IPS-18a (cell line): ENCODE data around the gene CRPPA.
"Not testable (repeated sequence)": the region's sequence is repeated elsewhere in the genome, so short reads cannot be mapped to it uniquely, and the experiment has no call there.

Experiments
- H3K27ac ChIP-seq: one replicate; pipeline ENCODE4 v1.5.1; 2013; ENCODE audit warnings: low read length
- H3K27me3 ChIP-seq: one replicate; pipeline ENCODE4 v1.6.1; 2013; ENCODE audit warnings: mild to moderate bottlenecking, low read length; ENCODE audit not compliant: control insufficient read depth, insufficient read depth
- H3K36me3 ChIP-seq: one replicate; pipeline ENCODE4 v1.6.1; 2013; ENCODE audit warnings: low read depth, low read length; ENCODE audit not compliant: control insufficient read depth
- H3K4me1 ChIP-seq: one replicate; pipeline ENCODE4 v1.6.1; 2013; ENCODE audit warnings: low read depth, low read length; ENCODE audit not compliant: control insufficient read depth
- H3K4me3 ChIP-seq: one replicate; pipeline ENCODE4 v1.5.1; 2013; ENCODE audit warnings: low read length
- H3K9ac ChIP-seq: one replicate; pipeline ENCODE4 v1.6.1; 2013; ENCODE audit warnings: mild to moderate bottlenecking, low read length, moderate library complexity
- H3K9me3 ChIP-seq: one replicate; pipeline ENCODE4 v1.6.1; 2013; ENCODE audit warnings: low read depth, low read length; ENCODE audit not compliant: control insufficient read depth

CRPPA gene

GRCh38 chr7:16446508-16446907 is 25.2 kb upstream of the CRPPA start:
- Histone ChIP-seq H3K4me1 (no peaks in the 10 kb centered on the region), H3K27ac (no peak overlapping the region), H3K4me3 (no peak overlapping the region), H3K27me3 (no peaks in the 10 kb centered on the region), H3K9ac (no peak overlapping the region), H3K9me3 (no peaks in the 10 kb centered on the region), H3K36me3 (no peaks in the 10 kb centered on the region)

DNA sequence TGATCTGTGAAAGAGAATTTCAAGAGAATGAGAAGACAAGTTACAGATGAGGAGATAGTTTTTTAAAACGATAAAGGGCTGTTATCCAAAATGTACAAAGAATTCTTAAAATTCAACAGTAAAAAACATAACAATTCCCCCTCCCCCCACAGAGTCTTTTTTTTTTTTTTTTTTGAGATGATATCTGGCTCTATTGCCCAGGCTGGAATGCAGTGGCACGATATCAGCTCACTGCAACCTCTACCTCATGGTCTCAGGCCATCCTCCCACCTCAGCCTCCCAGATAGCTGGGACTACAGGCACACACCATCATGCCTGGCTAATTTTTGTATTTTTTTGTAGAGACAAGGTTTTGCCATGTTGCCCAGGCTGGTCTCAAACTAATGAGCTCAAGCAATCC is 22.5 kb upstream of the CRPPA start:
- H3K27me3 ChIP-seq, H3K27ac ChIP-seq, H3K9me3 ChIP-seq, H3K4me1 ChIP-seq, H3K4me3 ChIP-seq, H3K9ac ChIP-seq, H3K36me3 ChIP-seq: not testable (repeated sequence)

DNA sequence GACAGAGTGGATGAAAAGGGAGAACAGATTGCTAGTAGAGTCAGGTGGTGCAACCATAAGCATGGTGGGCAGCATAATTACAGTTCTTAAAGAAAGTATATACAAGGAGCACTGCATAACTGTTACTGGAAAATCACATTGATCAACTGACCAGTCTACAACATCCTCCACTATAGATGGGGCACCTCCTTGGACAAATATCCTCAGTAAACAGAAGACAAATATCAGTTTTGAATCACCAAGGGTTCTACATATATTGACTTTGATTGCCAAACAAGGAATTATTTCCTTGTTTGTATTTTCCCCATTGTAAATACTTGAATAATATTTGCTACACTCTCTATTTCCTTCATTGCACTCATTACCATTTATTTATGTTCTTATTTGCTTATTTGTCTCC is 17.6 kb upstream of the CRPPA start:
- no peak overlapping the region for H3K27ac ChIP-seq
- no peak overlapping the region for H3K9ac ChIP-seq
- no peaks in the 10 kb centered on the region for H3K9me3 ChIP-seq
- no peaks in the 10 kb centered on the region for H3K27me3 ChIP-seq
- H3K36me3 ChIP-seq = no peaks in the 10 kb centered on the region
- H3K4me3 ChIP-seq = no peak overlapping the region
- H3K4me1 ChIP-seq = no peaks in the 10 kb centered on the region

DNA sequence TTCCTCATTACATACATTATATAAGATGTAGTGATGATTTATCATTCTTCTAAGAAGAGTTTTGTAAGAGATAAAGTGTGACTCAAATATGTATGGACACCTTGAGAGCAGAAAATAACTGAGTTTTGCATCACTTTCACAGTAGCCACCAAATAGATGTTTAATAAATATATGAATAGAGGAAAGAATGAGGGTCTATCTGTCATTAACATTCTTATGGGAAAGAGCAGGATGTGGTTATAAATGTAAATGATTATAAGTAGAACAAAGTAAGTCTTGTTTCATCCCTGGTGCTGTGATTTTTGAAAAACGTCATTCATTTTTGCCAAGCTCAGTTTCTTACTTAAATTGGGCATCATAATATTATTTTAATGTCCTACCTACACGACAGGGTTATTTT is 15.0 kb upstream of the CRPPA start:
- no peaks in the 10 kb centered on the region for H3K4me1 ChIP-seq
- no peak overlapping the region for H3K27ac ChIP-seq
- no peaks in the 10 kb centered on the region for H3K27me3 ChIP-seq
- H3K4me3 ChIP-seq = no peak overlapping the region
- no peak overlapping the region for H3K9ac ChIP-seq
- H3K9me3 ChIP-seq = no peaks in the 10 kb centered on the region
- H3K36me3 ChIP-seq = no peaks in the 10 kb centered on the region

DNA sequence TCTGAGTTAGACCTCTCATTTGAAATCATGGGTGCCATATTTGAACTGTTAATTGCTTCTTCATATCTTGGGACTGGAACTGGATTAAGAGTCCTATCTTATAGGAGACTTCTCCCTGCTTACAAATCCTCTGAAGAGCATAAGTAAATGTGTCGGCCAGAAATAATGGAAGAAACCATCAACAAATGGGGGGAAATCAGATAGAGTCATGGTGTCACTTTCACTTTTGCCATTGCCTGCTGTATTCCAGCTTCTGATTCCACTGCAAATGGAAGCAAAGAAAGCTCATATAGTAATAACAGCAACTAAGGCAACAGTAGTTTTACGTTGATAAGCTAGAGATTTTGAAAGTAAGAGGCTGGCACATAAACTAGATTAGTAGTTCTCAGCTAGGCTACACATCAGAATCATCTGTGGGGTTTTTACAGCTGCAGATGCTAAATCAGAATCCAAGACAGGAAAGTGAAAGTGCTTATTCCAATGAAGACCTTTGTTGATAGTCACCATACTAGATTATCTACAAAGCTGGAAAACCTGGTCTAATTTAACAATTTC is 12.3 kb upstream of the CRPPA start:
- no peak overlapping the region for H3K9ac ChIP-seq
- no peak overlapping the region for H3K4me3 ChIP-seq
- H3K4me1 ChIP-seq = no peaks in the 10 kb centered on the region
- no peaks in the 10 kb centered on the region for H3K27me3 ChIP-seq
- no peaks in the 10 kb centered on the region for H3K36me3 ChIP-seq
- H3K9me3 ChIP-seq = no peaks in the 10 kb centered on the region
- H3K27ac ChIP-seq = no peak overlapping the region

- Histone ChIP-seq H3K27me3 (no peaks in the 10 kb centered on the region), H3K4me1 (no peaks in the 10 kb centered on the region), H3K9ac (no peak overlapping the region), H3K4me3 (no peak overlapping the region), H3K27ac (no peak overlapping the region), H3K9me3 (no peaks in the 10 kb centered on the region), H3K36me3 (no peaks in the 10 kb centered on the region)
Measured at GRCh38 chr7:16432425-16432731, 11.0 kb upstream of the CRPPA start.

GRCh38 chr7:16431646-16432424 is 10.5 kb upstream of the CRPPA start:
- Histone ChIP-seq H3K36me3 (no peaks in the 10 kb centered on the region), H3K4me3 (no peak overlapping the region), H3K4me1 (no peaks in the 10 kb centered on the region), H3K9me3 (no peaks in the 10 kb centered on the region), H3K9ac (no peak overlapping the region), H3K27ac (no peak overlapping the region), H3K27me3 (no peaks in the 10 kb centered on the region)

GRCh38 chr7:16430133-16430532 is 8.8 kb upstream of the CRPPA start:
- Histone ChIP-seq H3K9me3 (no peaks in the 10 kb centered on the region), H3K4me1 (no peaks in the 10 kb centered on the region), H3K36me3 (no peaks in the 10 kb centered on the region), H3K4me3 (no peak overlapping the region), H3K27ac (no peak overlapping the region), H3K9ac (no peak overlapping the region), H3K27me3 (no peaks in the 10 kb centered on the region)

DNA sequence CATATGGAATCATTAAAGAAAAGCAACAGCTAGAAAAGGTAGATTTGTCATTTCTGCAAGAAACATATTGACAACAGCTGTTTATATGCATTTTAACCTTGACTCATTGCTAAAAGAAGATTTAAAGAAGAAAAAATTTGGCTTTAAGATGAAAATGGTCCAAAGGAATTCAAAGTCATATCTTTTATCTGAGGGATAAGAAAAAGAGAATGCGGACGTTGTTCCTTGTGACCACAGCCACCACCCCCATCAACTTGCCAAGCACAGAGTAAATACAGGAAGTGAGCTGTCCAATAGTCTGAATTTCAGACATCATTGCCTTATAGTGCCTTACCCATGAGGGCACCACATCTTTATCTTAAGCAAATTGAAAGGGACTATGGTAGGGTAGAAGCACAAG is 7.3 kb upstream of the CRPPA start:
- H3K27ac ChIP-seq = no peak overlapping the region
- no peaks in the 10 kb centered on the region for H3K4me1 ChIP-seq
- no peak overlapping the region for H3K4me3 ChIP-seq
- H3K27me3 ChIP-seq = no peaks in the 10 kb centered on the region
- H3K9ac ChIP-seq = no peak overlapping the region
- H3K9me3 ChIP-seq = no peaks in the 10 kb centered on the region
- H3K36me3 ChIP-seq = no peaks in the 10 kb centered on the region

DNA sequence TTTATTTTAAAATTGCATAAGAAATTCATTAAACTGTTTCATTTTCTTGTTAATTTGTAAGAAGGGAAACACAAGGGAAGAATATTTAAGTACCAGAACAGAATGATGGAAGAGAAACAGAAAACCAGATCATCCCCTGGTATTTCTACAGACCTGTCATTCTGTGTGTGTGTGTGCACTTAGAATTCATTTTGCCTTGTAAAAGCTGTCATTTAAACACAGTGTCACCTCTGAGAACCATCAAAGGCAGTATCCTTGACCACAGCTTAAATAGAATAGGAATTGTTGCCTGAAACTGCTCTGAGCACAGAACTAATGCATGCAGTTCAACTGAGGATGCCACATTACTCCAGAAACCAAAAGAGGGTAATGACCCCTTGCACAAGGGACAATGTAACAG is 6.8 kb upstream of the CRPPA start:
- Histone ChIP-seq H3K4me1 (no peaks in the 10 kb centered on the region), H3K27me3 (no peaks in the 10 kb centered on the region), H3K36me3 (no peaks in the 10 kb centered on the region), H3K9me3 (no peaks in the 10 kb centered on the region), H3K9ac (no peak overlapping the region), H3K4me3 (no peak overlapping the region), H3K27ac (no peak overlapping the region)

DNA sequence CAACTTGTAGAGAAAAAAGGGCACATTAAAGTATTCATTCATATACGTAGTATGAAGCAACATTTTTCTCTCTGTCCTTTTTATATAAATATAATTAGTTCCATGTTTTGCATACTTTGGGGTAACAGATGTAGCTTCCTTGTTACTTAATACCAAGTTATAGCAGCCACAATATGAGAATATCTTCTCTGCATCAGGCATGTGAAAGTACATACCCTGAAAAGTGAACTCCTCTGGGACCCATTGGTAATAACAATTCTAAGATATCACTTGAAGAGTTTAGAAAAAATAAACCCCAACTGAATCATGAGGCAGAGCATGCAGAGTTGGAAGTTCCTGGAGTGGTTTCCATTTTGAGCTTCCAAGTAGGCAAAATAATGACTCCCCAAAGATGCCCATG is 2.4 kb upstream of the CRPPA start:
- H3K4me3 ChIP-seq = no peak overlapping the region
- no peaks in the 10 kb centered on the region for H3K9me3 ChIP-seq
- no peaks in the 10 kb centered on the region for H3K36me3 ChIP-seq
- H3K27ac ChIP-seq = no peak overlapping the region
- H3K27me3 ChIP-seq = peaks cover 21% of the 10 kb centered on the region
- H3K4me1 ChIP-seq = peaks cover 10% of the 10 kb centered on the region
- no peak overlapping the region for H3K9ac ChIP-seq

GRCh38 chr7:16422917-16423316 is 1.6 kb upstream of the CRPPA start:
- H3K9ac ChIP-seq = no peak overlapping the region
- H3K4me1 ChIP-seq = peaks cover 10% of the 10 kb centered on the region
- no peaks in the 10 kb centered on the region for H3K36me3 ChIP-seq
- peaks cover 21% of the 10 kb centered on the region for H3K27me3 ChIP-seq
- no peak overlapping the region for H3K27ac ChIP-seq
- H3K4me3 ChIP-seq = no peak overlapping the region
- no peaks in the 10 kb centered on the region for H3K9me3 ChIP-seq
